K562 (cell line): ENCODE data around the gene RNF40. TPM values are rescaled to one million over a fixed set of nuclear protein-coding genes. Genes with fewer than 3 reads are reported as not detected.
A peak's percentile ranks its signal among the peaks of the same experiment; 100 is the strongest.

Source experiments
- ATAC-seq: fragments of 200-7000 bp; cut with Tn5 transposase; 3 replicates; pipeline ENCODE4 v1.9.1; 2020; ENCODE audit warnings: moderate library complexity
- BruUV-seq: library from RNA; stranded (reverse); fragments of 400-500 nt; replicated peaks from 2 replicates; lab custom pipeline; 2021; lab: Mats Ljungman, UMichigan
- CTCF ChIA-PET: fragments of 300-600 bp; formaldehyde crosslinking; extraction: SDS; loops from one replicate; lab custom pipeline; 2021; ENCODE audit warnings: low intra/inter-chr PET ratio; lab: Yijun Ruan, JAX
- POLR2A ChIA-PET: fragments of 300-600, 350-650 bp; sonication (Branson Sonifier 250); formaldehyde crosslinking; extraction: SDS; loops from one replicate; lab custom pipeline; 2021; ENCODE audit warnings: antibody characterized with exemption, inconsistent platforms; lab: Yijun Ruan, JAX
- DNase-seq, 4 experiments: peaks; one replicate each; pipeline versions ENCODE4 v3.0.0 to v3.0.0-alpha.2; 2011 to 2018; ENCODE audit warnings: low spot score in 3 of 4, mixed read lengths in 3 of 4; ENCODE audit errors: extremely low read depth in 1 of 4
- FAIRE-seq: peaks from 2 replicates; lab custom pipeline; 2011; peaks lifted over from hg19 to GRCh38; lab: Jason Lieb, UNC
- H2AFZ ChIP-seq: 2 replicates; pipeline ENCODE4 v1.6.0; 2011; ENCODE audit warnings: low read depth, low read length, control low read depth, inconsistent platforms
- H3K27ac ChIP-seq: fragments of 200-600 bp; 3 replicates; pipeline ENCODE4 v1.8.0; 2011; ENCODE audit warnings: low read depth, mild to moderate bottlenecking, control low read depth, inconsistent platforms, low read length, moderate library complexity, mixed read lengths; ENCODE audit errors: extremely low read depth
- H3K27me3 ChIP-seq, 2 experiments: fragments of 300-600 bp in 1 of 2; 2 replicates in 1 of 2; 3 replicates in 1 of 2; pipeline versions ENCODE4 v1.6.0 to v1.8.0; 2011; ENCODE audit warnings: inconsistent platforms in 2 of 2, low read length in 2 of 2, mild to moderate bottlenecking in 1 of 2, mixed read lengths in 1 of 2, moderate library complexity in 1 of 2; ENCODE audit not compliant: control insufficient read depth in 2 of 2, insufficient read depth in 2 of 2
- H3K36me3 ChIP-seq: fragments of 300-600 bp; 3 replicates; pipeline ENCODE4 v1.8.0; 2011; ENCODE audit warnings: mild to moderate bottlenecking, low read length, inconsistent platforms; ENCODE audit not compliant: control insufficient read depth, insufficient read depth
- H3K4me1 ChIP-seq, 2 experiments: fragments of 200-600 bp in 1 of 2; replicated peaks in 1 of 2; 2 replicates in 1 of 2; 3 replicates in 1 of 2; pipeline versions ENCODE4 v1.5.1 to v1.8.0; 2011; ENCODE audit warnings: inconsistent platforms in 2 of 2, low read length in 2 of 2, mild to moderate bottlenecking in 1 of 2, mixed read lengths in 1 of 2, moderate library complexity in 1 of 2; ENCODE audit not compliant: control insufficient read depth in 2 of 2, insufficient read depth in 2 of 2
- H3K4me2 ChIP-seq: 2 replicates; pipeline ENCODE4 v1.6.1; 2011; ENCODE audit warnings: low read length, control low read depth, inconsistent platforms, mixed read lengths; ENCODE audit not compliant: insufficient read depth
- H3K4me3 ChIP-seq: fragments of 200-600 bp; sonication (generic), shearing (Covaris generic); 2 replicates; pipeline ENCODE4 v1.5.1; 2016; ENCODE audit warnings: control low read depth, inconsistent platforms
- H3K79me2 ChIP-seq: fragments of 200-600 bp; 3 replicates; pipeline ENCODE4 v1.8.0; 2011; ENCODE audit warnings: low read length, inconsistent platforms; ENCODE audit not compliant: control insufficient read depth, insufficient read depth
- H3K9ac ChIP-seq, 2 experiments: 2 replicates each; pipeline versions ENCODE4 v1.6.0 to v1.6.1; 2011; ENCODE audit warnings: low read depth in 2 of 2, low read length in 2 of 2, control low read depth in 1 of 2, inconsistent platforms in 1 of 2, mild to moderate bottlenecking in 1 of 2, mixed read lengths in 1 of 2; ENCODE audit not compliant: insufficient read depth in 1 of 2
- H3K9me1 ChIP-seq: one replicate; pipeline ENCODE4 v1.6.0; 2011; ENCODE audit warnings: inconsistent platforms, mild to moderate bottlenecking, low read length, moderate library complexity; ENCODE audit not compliant: control insufficient read depth, insufficient read depth
- H3K9me3 ChIP-seq: replicated peaks from 2 replicates; pipeline ENCODE4 v1.5.1; 2011; ENCODE audit warnings: low read depth, low read length, inconsistent platforms; ENCODE audit not compliant: control insufficient read depth, insufficient read depth
- H4K20me1 ChIP-seq: replicated peaks from 2 replicates; pipeline ENCODE4 v1.6.1; 2011; ENCODE audit warnings: low read length, inconsistent platforms, mixed read lengths; ENCODE audit not compliant: control insufficient read depth, insufficient read depth
- DMBX1 ChIP-seq: fragments of 250-450 bp; sonication (Bioruptor Pico); IDR thresholded peaks from 2 replicates; pipeline ENCODE4 v1.8.0; 2022; ENCODE audit warnings: inconsistent platforms, mild to moderate bottlenecking, moderate library complexity, borderline replicate concordance
- ESRRA ChIP-seq: fragments of 450-650 bp; IDR thresholded peaks from 2 replicates; pipeline ENCODE4 v1.6.1; 2014; ENCODE audit warnings: low read depth, mild to moderate bottlenecking, moderate library complexity, borderline replicate concordance
- MAFK ChIP-seq: IDR thresholded peaks from 2 replicates; pipeline ENCODE4 v1.6.1; 2011; ENCODE audit warnings: low read length, improper control_type of control experiment
- RBBP5 ChIP-seq: fragments of 200-600 bp; sonication (generic); IDR thresholded peaks from 2 replicates; pipeline ENCODE4 v1.6.1; 2012; ENCODE audit warnings: borderline replicate concordance, mild to moderate bottlenecking, low read length, control low read depth, inconsistent platforms; ENCODE audit not compliant: insufficient read depth, poor library complexity, severe bottlenecking
- RBM17 ChIP-seq: fragments of 200-400 bp; formaldehyde crosslinking; IDR thresholded peaks from 2 replicates; pipeline ENCODE4 v1.6.1; 2017; ENCODE audit warnings: low read depth, mild to moderate bottlenecking, low read length, borderline replicate concordance
- ZC3H8 ChIP-seq: fragments of 450-650 bp; IDR thresholded peaks from 2 replicates; pipeline ENCODE4 v1.6.1; 2017
- WGBS: fragments of 100-300 bp; shearing (Covaris generic); methylation state at CpG from one replicate; pipeline ENCODE4 v1.1.6; 2016; ENCODE audit warnings: low coverage, mixed read lengths; ENCODE audit not compliant: insufficient coverage; ENCODE audit errors: missing lambda C conversion rate; 5-methylcytosine and 5-hydroxymethylcytosine counted together
- in situ Hi-C: fragments of 300-500 bp; cut with MboI; formaldehyde crosslinking; loops from 4 replicates; pipeline ENCODE4 v1.15.0; 2018; ENCODE audit warnings: inconsistent platforms, mixed read lengths
- intact Hi-C: fragments of 100-400 bp; cut with micrococcal nuclease; formaldehyde crosslinking; loops from 2 replicates; pipeline ENCODE4 v1.14.2; 2022
- polyA plus RNA-seq, 8 experiments: library from polyadenylated mRNA; depleted of rRNA in 4 of 8; stranded (reverse) in 5 of 8; unstranded in 3 of 8; fragments of >200 nt; fragmentation: Nextera tagmentation in 2 of 8; fragmentation: Illumina TruSeq in 1 of 8; extraction: Ambion mirVana in 2 of 8; extraction: Trizol in 1 of 8; gene quantifications; 2 replicates each; pipeline versions ENCODE4 v1.2.1 to v1.2.3, GENCODE V29; 2011 to 2014; ENCODE audit warnings: inconsistent platforms in 1 of 8, missing spikeins in 1 of 8
- total RNA-seq, 7 experiments: library from RNA; depleted of rRNA in 6 of 7; stranded (reverse); fragments of >200 nt in 6 of 7; fragmentation: Illumina TruSeq in 2 of 7; extraction: Trizol in 2 of 7; gene quantifications; 2 replicates each; pipeline versions ENCODE4 v1.2.1 to v1.2.3, GENCODE V29; 2011 to 2021; ENCODE audit warnings: low replicate concordance in 1 of 7
- TF ChIP-seq, protein P1 (sequence below): fragments of 450-650 bp; IDR thresholded peaks from 2 replicates; pipeline ENCODE4 v1.6.1; 2016

RNF40 gene
- total and polyA plus RNA-seq, 9 of the 15 experiments (the other 6 are each of a cell fraction or from before 2014, with no cell fraction given): 6.2 to 129 (median 81.5) TPM

DNA sequence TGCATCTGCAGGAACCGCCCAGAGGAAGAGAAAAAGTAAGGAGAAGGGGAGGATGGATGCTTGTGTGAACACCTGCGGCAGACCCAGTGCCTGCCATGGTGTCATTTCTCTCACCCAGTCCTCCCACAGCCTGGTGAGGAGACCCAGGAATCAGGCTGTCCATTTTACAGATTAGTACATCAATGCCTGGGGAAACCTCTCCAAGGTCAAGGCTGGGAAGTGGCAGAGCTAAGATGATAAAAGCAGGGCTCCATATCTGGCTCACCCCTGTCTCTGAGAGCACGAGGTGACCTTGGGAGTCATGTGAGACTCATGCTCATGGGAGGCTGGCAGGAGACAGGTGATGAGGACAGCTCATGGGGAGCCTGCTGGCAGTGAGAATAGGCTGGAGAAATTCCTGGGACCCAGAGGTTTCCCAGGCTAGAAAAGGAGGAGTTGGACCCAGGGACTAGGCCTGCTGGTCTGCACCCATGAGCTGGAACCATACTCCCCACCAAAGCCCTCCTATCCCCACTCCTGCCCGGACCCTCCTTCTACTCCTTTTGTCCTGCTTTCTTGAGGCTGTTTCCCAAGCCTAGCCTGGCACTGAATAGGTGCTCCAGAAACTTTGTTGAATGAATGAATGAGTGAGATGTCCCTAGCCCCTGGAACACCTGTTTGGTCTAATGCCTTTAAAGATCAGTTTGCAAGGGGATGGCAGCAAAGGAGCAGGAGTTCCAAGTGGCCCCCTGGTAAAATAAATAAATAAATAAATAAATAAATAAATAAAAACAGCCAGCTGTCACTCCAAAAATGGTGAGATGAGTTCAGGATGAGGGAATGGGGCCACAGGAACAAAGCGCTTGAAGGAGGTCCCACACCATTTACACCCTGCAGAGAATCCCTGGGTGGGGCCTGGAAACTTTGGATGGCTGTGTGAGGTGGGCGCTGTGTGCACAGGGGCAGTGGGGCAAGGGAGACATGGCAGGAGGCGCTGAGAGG lies 23.3 kb downstream of the RNF40 start:
- POLR2A ChIA-PET: interaction anchor here (0.6 to 2.0 kb wide), 5 partner anchors 9 to 29 kb away, joined by 3 to 9 read pairs (median 5); no protein-coding TSS in a partner anchor

More for the DNA sequence above, 23.3 kb downstream of the RNF40 start:
- Histone ChIP-seq H3K9me3 (no peaks in the 10 kb centered on the region), H3K4me3 (peak overlapping the region; percentile 73; the same call in 1 of the 2 replicates), H3K36me3 (peaks cover 47% of the 10 kb centered on the region; the same call in 1 of the 3 replicates), H3K4me2 (peak overlapping the region; percentile 76), H3K4me1 (peaks cover 14 to 35% of the 10 kb centered on the region in 2 experiments; a peak in 4 of 5 replicates), H2AFZ (no peak overlapping the region)
- FAIRE-seq (no peak), ATAC-seq (no peak)
- TSS peak; percentile 46 for BruUV-seq
- CTCF ChIA-PET: interaction anchor here (0.5 kb wide), 1 partner anchor 1042 kb away, joined by 3 read pairs; no protein-coding TSS in a partner anchor
- WGBS: 72% methylated on average over 6 of the region's 7 CpGs
- no peak for TF ChIP-seq ZC3H8
- peak; percentile 85 for TF ChIP-seq ESRRA
- TF ChIP-seq RBBP5: no peak
- no peak for TF ChIP-seq MAFK
- no peak for TF ChIP-seq DMBX1
- no peak for TF ChIP-seq RBM17
- TF ChIP-seq, protein P1, sequence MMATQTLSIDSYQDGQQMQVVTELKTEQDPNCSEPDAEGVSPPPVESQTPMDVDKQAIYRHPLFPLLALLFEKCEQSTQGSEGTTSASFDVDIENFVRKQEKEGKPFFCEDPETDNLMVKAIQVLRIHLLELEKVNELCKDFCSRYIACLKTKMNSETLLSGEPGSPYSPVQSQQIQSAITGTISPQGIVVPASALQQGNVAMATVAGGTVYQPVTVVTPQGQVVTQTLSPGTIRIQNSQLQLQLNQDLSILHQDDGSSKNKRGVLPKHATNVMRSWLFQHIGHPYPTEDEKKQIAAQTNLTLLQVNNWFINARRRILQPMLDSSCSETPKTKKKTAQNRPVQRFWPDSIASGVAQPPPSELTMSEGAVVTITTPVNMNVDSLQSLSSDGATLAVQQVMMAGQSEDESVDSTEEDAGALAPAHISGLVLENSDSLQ: 0 out of 2 replicates have a peak, but pooled peaks have one; percentile 16
- TF ChIP-seq, all 486 proteins: peak for 2
- intact Hi-C loops: no loop called here
- H3K9ac ChIP-seq: peak overlapping the region; percentile 63 to 98
- H3K9me1 ChIP-seq: no peaks in the 10 kb centered on the region
- peaks cover 27% of the 10 kb centered on the region for H3K79me2 ChIP-seq
- no peak overlapping the region for H3K27ac ChIP-seq
- no peak for DNase-seq
- in situ Hi-C loops: no loop called here
- H3K27me3 ChIP-seq: no peaks in the 10 kb centered on the region
- no peaks in the 10 kb centered on the region for H4K20me1 ChIP-seq
